HepG2 (cell line): ENCODE measurements around the gene TEDC1. TPM values are rescaled to one million over a fixed set of nuclear protein-coding genes. Genes with fewer than 3 reads are reported as not detected.
A peak's percentile ranks its signal among the peaks of the same experiment; 100 is the strongest.

Source experiments
- BRCA1 ChIP-seq: sonication (generic); formaldehyde crosslinking; IDR thresholded peaks from 2 replicates; pipeline ENCODE4 v1.4.0; 2020; ENCODE audit warnings: missing genetic modification reagents
- EED ChIP-seq: sonication (generic); formaldehyde crosslinking; IDR thresholded peaks from 2 replicates; pipeline ENCODE4 v1.5.0; 2020; ENCODE audit warnings: mild to moderate bottlenecking, missing genetic modification reagents
- JUNB ChIP-seq: sonication (generic); formaldehyde crosslinking; IDR thresholded peaks from 2 replicates; pipeline ENCODE4 v1.8.0; 2022; ENCODE audit warnings: missing genetic modification reagents, mild to moderate bottlenecking, borderline replicate concordance
- MATR3 ChIP-seq: sonication (generic); formaldehyde crosslinking; IDR thresholded peaks from 2 replicates; pipeline ENCODE4 v1.4.0; 2020; ENCODE audit warnings: missing genetic modification reagents
- MXI1 ChIP-seq: IDR thresholded peaks from 3 replicates; pipeline ENCODE4 v1.6.1; 2012; ENCODE audit warnings: low read depth, low read length, inconsistent platforms, borderline replicate concordance
- RNF2 ChIP-seq: fragments of 450-650 bp; conservative IDR thresholded peaks from 2 replicates; pipeline ENCODE4 v1.6.1; 2016; ENCODE audit warnings: low read depth
- SRY ChIP-seq: sonication (generic); formaldehyde crosslinking; IDR thresholded peaks from 2 replicates; pipeline ENCODE4 v1.8.0; 2022; ENCODE audit warnings: mild to moderate bottlenecking, missing genetic modification reagents
- ZBTB20 ChIP-seq: sonication (generic); formaldehyde crosslinking; IDR thresholded peaks from 2 replicates; pipeline ENCODE4 v1.8.1; 2023; ENCODE audit warnings: missing genetic modification reagents, low read depth, mild to moderate bottlenecking, borderline replicate concordance
- ZNF180 ChIP-seq: sonication (generic); formaldehyde crosslinking; IDR thresholded peaks from 2 replicates; pipeline ENCODE4 v1.4.0; 2020; ENCODE audit warnings: low read depth, missing genetic modification reagents, borderline replicate concordance
- ZNF331 ChIP-seq: sonication (generic); formaldehyde crosslinking; IDR thresholded peaks from 2 replicates; pipeline ENCODE4 v1.4.0; 2020; ENCODE audit warnings: missing genetic modification reagents
- ZNF883 ChIP-seq: sonication (generic); formaldehyde crosslinking; IDR thresholded peaks from 2 replicates; pipeline ENCODE4 v1.5.1; 2020; ENCODE audit warnings: mild to moderate bottlenecking, missing genetic modification reagents; ENCODE audit errors: not compliant biosample characterization
- ZSCAN25 ChIP-seq: sonication (generic); formaldehyde crosslinking; IDR thresholded peaks from 2 replicates; pipeline ENCODE4 v1.8.0; 2022; ENCODE audit warnings: mild to moderate bottlenecking, missing genetic modification reagents
- polyA plus RNA-seq, 8 experiments: library from polyadenylated mRNA; depleted of rRNA in 3 of 8; stranded (reverse) in 7 of 8; unstranded in 1 of 8; fragments of >200 nt; fragmentation: Illumina TruSeq in 4 of 8; extraction: Trizol in 4 of 8; gene quantifications; 2 replicates each; pipeline versions ENCODE4 v1.2.1 to v1.2.3, GENCODE V29; 2011 to 2016; ENCODE audit warnings: low read depth in 4 of 8, missing spikeins in 1 of 8, mixed read lengths in 1 of 8; ENCODE audit not compliant: insufficient read depth in 1 of 8
- total RNA-seq, 5 experiments: library from RNA; depleted of rRNA; stranded (reverse); fragments of >200 nt; fragmentation: Illumina TruSeq; extraction: Trizol; gene quantifications; 2 replicates each; pipeline ENCODE4 v1.2.3, GENCODE V29; 2016; ENCODE audit warnings: low read depth in 1 of 5
- TF ChIP-seq, protein P1 (sequence below): sonication (generic); IDR thresholded peaks from 2 replicates; pipeline ENCODE4 v1.6.1; 2016; ENCODE audit warnings: low read depth, borderline replicate concordance
- TF ChIP-seq, protein P2 (sequence below): sonication (generic); formaldehyde crosslinking; IDR thresholded peaks from 2 replicates; pipeline ENCODE4 v1.4.0; 2020; ENCODE audit warnings: missing genetic modification reagents, borderline replicate concordance
- TF ChIP-seq, protein P3 (sequence below): sonication (generic); formaldehyde crosslinking; IDR thresholded peaks from 2 replicates; pipeline ENCODE4 v1.8.1; 2023; ENCODE audit warnings: mild to moderate bottlenecking, moderate library complexity, missing genetic modification reagents
- TF ChIP-seq, protein P4 (sequence below): sonication (generic); formaldehyde crosslinking; IDR thresholded peaks from 2 replicates; pipeline ENCODE4 v1.4.0; 2020; ENCODE audit warnings: missing genetic modification reagents
- TF ChIP-seq, protein P5 (sequence below): sonication (generic); formaldehyde crosslinking; IDR thresholded peaks from 2 replicates; pipeline ENCODE4 v1.9.0; 2022; ENCODE audit warnings: missing genetic modification reagents, mild to moderate bottlenecking, borderline replicate concordance

TEDC1 gene
- total and polyA plus RNA-seq, 2 of the 13 experiments (the other 11 are each of a cell fraction or from before 2014, with no cell fraction given): 5.7 to 27.4 TPM

DNA sequence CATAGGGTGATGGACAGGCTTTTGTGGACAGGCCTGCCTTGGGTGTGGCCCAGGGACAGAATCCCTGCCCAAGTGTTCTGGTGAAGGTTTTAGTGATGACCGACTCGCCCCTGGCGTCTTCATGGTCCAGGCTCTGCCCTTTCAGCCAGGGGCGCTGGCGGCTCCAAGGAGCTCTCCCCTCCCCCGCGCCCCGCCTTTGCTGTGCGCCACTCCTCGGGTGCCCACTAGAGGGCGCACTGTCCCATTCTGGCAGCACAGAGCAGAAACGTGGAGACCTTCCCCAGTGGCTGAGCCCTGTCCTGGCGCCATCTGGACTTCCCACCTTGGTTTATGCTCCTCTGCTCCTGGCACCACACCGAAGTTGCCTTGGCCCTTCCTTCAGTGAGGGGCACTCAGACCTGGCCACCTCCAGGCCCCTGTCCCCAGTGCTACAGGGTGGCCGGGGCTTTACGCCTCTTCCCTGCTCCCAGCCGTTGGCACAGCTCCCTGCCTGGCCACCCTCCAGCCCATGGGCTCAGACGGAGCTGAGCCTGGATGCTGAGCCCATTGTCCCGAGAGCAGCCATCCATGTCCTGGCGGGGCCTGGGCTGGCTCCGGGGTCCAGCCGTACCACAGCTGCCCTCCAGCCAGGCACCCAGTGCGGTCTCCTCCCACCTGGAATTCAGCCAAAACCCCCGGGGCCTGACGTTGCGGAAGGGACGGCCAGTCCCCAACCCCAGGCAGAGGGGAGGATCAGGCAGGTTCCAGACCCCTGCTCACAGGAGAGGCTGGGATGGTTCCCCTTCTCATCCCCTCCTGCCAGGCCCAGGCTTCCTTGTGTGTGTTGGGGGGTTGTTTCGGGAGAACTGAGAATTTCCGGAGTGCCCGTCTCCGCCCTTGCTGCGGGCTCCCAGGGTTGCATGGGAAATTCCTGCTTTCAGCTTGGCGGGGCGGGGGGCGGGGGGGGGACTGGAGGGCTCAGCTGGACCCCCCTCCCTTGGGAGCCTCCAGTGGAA is 9.9 kb upstream of the TEDC1 start (continued):
- peak; percentile 29 for TF ChIP-seq ZNF883 (CRISPR knock-in tag)
- peak; percentile 60; the same call in 1 of the 2 replicates for TF ChIP-seq ZSCAN25
- TF ChIP-seq, protein P1, sequence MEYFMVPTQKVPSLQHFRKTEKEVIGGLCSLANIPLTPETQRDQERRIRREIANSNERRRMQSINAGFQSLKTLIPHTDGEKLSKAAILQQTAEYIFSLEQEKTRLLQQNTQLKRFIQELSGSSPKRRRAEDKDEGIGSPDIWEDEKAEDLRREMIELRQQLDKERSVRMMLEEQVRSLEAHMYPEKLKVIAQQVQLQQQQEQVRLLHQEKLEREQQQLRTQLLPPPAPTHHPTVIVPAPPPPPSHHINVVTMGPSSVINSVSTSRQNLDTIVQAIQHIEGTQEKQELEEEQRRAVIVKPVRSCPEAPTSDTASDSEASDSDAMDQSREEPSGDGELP: peak; percentile 40; the same call in 1 of the 2 replicates
- TF ChIP-seq, protein P2, sequence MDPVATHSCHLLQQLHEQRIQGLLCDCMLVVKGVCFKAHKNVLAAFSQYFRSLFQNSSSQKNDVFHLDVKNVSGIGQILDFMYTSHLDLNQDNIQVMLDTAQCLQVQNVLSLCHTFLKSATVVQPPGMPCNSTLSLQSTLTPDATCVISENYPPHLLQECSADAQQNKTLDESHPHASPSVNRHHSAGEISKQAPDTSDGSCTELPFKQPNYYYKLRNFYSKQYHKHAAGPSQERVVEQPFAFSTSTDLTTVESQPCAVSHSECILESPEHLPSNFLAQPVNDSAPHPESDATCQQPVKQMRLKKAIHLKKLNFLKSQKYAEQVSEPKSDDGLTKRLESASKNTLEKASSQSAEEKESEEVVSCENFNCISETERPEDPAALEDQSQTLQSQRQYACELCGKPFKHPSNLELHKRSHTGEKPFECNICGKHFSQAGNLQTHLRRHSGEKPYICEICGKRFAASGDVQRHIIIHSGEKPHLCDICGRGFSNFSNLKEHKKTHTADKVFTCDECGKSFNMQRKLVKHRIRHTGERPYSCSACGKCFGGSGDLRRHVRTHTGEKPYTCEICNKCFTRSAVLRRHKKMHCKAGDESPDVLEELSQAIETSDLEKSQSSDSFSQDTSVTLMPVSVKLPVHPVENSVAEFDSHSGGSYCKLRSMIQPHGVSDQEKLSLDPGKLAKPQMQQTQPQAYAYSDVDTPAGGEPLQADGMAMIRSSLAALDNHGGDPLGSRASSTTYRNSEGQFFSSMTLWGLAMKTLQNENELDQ (CRISPR knock-in tag): peak; percentile 67; the same call in 1 of the 2 replicates
- TF ChIP-seq, protein P3, sequence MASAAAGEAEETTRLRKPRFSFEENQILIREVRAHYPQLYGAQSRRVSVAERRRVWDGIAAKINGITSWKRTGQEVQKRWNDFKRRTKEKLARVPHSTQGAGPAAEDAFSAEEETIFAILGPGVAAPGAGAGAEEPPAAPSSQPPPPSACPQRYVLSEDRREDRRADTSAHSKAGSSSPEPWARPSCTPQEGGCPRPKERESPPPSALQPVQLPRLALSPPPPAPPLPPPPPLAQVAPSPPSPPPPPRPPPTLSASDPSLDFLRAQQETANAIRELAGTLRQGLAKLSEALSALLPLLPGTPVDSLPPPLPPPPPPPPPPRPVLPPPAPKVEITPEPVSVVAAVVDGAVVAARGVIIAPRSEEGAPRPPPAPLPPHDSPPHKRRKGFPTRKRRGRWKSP (CRISPR knock-in tag): peak; percentile 55; the same call in 1 of the 2 replicates
- 0 out of 2 replicates have a peak, but pooled peaks have one; percentile 20 for TF ChIP-seq EED (CRISPR knock-in tag)
- TF ChIP-seq, protein P4, sequence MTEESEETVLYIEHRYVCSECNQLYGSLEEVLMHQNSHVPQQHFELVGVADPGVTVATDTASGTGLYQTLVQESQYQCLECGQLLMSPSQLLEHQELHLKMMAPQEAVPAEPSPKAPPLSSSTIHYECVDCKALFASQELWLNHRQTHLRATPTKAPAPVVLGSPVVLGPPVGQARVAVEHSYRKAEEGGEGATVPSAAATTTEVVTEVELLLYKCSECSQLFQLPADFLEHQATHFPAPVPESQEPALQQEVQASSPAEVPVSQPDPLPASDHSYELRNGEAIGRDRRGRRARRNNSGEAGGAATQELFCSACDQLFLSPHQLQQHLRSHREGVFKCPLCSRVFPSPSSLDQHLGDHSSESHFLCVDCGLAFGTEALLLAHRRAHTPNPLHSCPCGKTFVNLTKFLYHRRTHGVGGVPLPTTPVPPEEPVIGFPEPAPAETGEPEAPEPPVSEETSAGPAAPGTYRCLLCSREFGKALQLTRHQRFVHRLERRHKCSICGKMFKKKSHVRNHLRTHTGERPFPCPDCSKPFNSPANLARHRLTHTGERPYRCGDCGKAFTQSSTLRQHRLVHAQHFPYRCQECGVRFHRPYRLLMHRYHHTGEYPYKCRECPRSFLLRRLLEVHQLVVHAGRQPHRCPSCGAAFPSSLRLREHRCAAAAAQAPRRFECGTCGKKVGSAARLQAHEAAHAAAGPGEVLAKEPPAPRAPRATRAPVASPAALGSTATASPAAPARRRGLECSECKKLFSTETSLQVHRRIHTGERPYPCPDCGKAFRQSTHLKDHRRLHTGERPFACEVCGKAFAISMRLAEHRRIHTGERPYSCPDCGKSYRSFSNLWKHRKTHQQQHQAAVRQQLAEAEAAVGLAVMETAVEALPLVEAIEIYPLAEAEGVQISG (CRISPR knock-in tag): peak; percentile 78
- TF ChIP-seq SRY: peak; percentile 62; the same call in 1 of the 2 replicates
- TF ChIP-seq, protein P5, sequence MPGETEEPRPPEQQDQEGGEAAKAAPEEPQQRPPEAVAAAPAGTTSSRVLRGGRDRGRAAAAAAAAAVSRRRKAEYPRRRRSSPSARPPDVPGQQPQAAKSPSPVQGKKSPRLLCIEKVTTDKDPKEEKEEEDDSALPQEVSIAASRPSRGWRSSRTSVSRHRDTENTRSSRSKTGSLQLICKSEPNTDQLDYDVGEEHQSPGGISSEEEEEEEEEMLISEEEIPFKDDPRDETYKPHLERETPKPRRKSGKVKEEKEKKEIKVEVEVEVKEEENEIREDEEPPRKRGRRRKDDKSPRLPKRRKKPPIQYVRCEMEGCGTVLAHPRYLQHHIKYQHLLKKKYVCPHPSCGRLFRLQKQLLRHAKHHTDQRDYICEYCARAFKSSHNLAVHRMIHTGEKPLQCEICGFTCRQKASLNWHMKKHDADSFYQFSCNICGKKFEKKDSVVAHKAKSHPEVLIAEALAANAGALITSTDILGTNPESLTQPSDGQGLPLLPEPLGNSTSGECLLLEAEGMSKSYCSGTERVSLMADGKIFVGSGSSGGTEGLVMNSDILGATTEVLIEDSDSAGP: peak; percentile 78; the same call in 1 of the 2 replicates
- TF ChIP-seq MATR3 (CRISPR knock-in tag): no peak
- peak; percentile 87 for TF ChIP-seq ZNF331 (CRISPR knock-in tag)
- 0 out of 2 replicates have a peak, but pooled peaks have one; percentile 38 for TF ChIP-seq ZBTB20 (CRISPR knock-in tag)
- peak; percentile 80; the same call in 1 of the 2 replicates for TF ChIP-seq RNF2
- TF ChIP-seq JUNB (CRISPR knock-in tag): no peak
- no peak for TF ChIP-seq BRCA1
- TF ChIP-seq MXI1: peak; percentile 77; the same call in 1 of the 3 replicates
- no peak for TF ChIP-seq ZNF180 (CRISPR knock-in tag)
